ENCODE data around the gene SCUBE1. TPM values are rescaled to one million over a fixed set of nuclear protein-coding genes. Genes with fewer than 3 reads are reported as not detected.

SCUBE1 gene
- total and polyA plus RNA-seq, 2 of the 4 experiments (the other 2 are of a cell fraction) = not detected

GRCh38 chr22:43162412-43163150 is 180.6 kb downstream of the SCUBE1 start:
- Histone ChIP-seq H3K36me3 (ENCODE audit: control insufficient read depth, insufficient read depth, low read length) (peaks cover 30% of the 10 kb centered on the region), H3K27me3 (ENCODE audit: control insufficient read depth, insufficient read depth, low read length) (no peaks in the 10 kb centered on the region), H2AK5ac (ENCODE audit: low read depth, low read length) (no peak overlapping the region), H2BK15ac (ENCODE audit: low read depth, low read length) (no peak overlapping the region), H3K9me3 (ENCODE audit: control insufficient read depth, insufficient read depth, low read length) (no peaks in the 10 kb centered on the region), H3K9ac (ENCODE audit: low read depth, low read length) (no peak overlapping the region), H4K5ac (ENCODE audit: low read depth, low read length) (no peak overlapping the region), H3K4me2 (ENCODE audit: low read depth, low read length) (no peak overlapping the region), H3K4ac (ENCODE audit: low read depth, low read length) (no peak overlapping the region), H3K56ac (ENCODE audit: extremely low read depth, insufficient read depth, low read length) (no peak overlapping the region), H2AK9ac (replicated peaks; ENCODE audit: low read depth, low read length, poor library complexity) (no peak overlapping the region), H3K23ac (ENCODE audit: low read depth, low read length) (no peak overlapping the region), H3K27ac (ENCODE audit: insufficient read depth, low read length) (no peak overlapping the region), H4K8ac (ENCODE audit: low read depth in 2 of 2, low read length in 2 of 2) (no peak overlapping the region), H4K91ac (ENCODE audit: insufficient read depth, low read depth, low read length) (no peak overlapping the region), H2AFZ (replicated peaks; ENCODE audit: low read length, poor library complexity) (no peak overlapping the region), H3K79me1 (ENCODE audit: low read depth in 1 of 2, low read length in 2 of 2) (peaks cover 12 to 28% of the 10 kb centered on the region in 2 experiments; a peak in 3 of 4 replicates), H3K9me1 (ENCODE audit: insufficient read depth, low read length) (peaks cover 4% of the 10 kb centered on the region), H2BK120ac (ENCODE audit: low read depth, low read length) (no peak overlapping the region), H2BK5ac (ENCODE audit: low read depth, low read length, poor library complexity, severe bottlenecking) (no peak overlapping the region), H3K14ac (replicated peaks; ENCODE audit: low read depth, low read length) (no peak overlapping the region), H4K20me1 (ENCODE audit: insufficient read depth, low read length) (peaks cover 28% of the 10 kb centered on the region), H3K4me1 (ENCODE audit: control insufficient read depth, insufficient read depth, low read length) (no peaks in the 10 kb centered on the region), H3K4me3 (ENCODE audit: insufficient read depth, low read depth, low read length) (no peak overlapping the region), H2BK20ac (ENCODE audit: low read depth, low read length) (no peak overlapping the region), H3K18ac (ENCODE audit: low read depth, low read length) (no peak overlapping the region)
- ChIA-PET POLR2A (ENCODE audit: unreplicated experiment) (no interaction called here), CTCF (no interaction called here)
- WGBS, 2 experiments (ENCODE audit: extremely low coverage in 2 of 2, insufficient read length in 1 of 2) = 95% methylated on average over 15 of the region's 24 CpGs; no CpG with 5 or more reads in 1 of the 2 experiments
- BruUV-seq (replicated peaks) = no TSS peak
- intact Hi-C loops (cut with micrococcal nuclease) = no loop called here
- DNase-seq = no peak
- dilution Hi-C loops (cut with HindIII; ENCODE audit: low sequenced_read_pairs, unreplicated experiment) = no loop called here
- TF ChIP-seq USF2 (IDR thresholded peaks at IDR 0.05; ENCODE audit: low read depth, low read length) (no peak), ELK1 (IDR thresholded peaks at IDR 0.05; ENCODE audit: borderline replicate concordance, low read depth, low read length) (no peak), FOS (IDR thresholded peaks at IDR 0.05; ENCODE audit: low read depth, low read length) (no peak)
- no peak for ATAC-seq (ENCODE audit: low read depth)
- in situ Hi-C loops (cut with MboI; ENCODE audit: low sequenced_read_pairs) = no loop called here

Measured in IMR-90 (cell line).